Fibroblast of villous mesenchyme (primary cell): ENCODE results near the gene TNC. TPM values are rescaled to one million over a fixed set of nuclear protein-coding genes. Genes with fewer than 3 reads are reported as not detected.

Experiments
- DNase-seq: peaks from one replicate; pipeline ENCODE4 v3.0.0-alpha.2; 2010; ENCODE audit warnings: low read depth
- H3K4me3 ChIP-seq: 2 replicates; pipeline ENCODE4 v1.5.1; 2011; ENCODE audit warnings: low read depth, mild to moderate bottlenecking, low read length
- total RNA-seq: library from RNA; depleted of rRNA; stranded (reverse); fragments of >200 nt; gene quantifications from 2 replicates; pipeline ENCODE4 v1.2.3, GENCODE V29; 2012
- TF ChIP-seq, protein P1 (sequence below): IDR thresholded peaks from 2 replicates; pipeline ENCODE4 v1.5.1; 2012; ENCODE audit warnings: low read depth, mild to moderate bottlenecking, low read length; ENCODE audit not compliant: insufficient read depth

Gene TNC
- total RNA-seq, 1 donor = 371 TPM

- peak; percentile 77 for DNase-seq
- H3K4me3 ChIP-seq = no peak overlapping the region
- TF ChIP-seq, protein P1, sequence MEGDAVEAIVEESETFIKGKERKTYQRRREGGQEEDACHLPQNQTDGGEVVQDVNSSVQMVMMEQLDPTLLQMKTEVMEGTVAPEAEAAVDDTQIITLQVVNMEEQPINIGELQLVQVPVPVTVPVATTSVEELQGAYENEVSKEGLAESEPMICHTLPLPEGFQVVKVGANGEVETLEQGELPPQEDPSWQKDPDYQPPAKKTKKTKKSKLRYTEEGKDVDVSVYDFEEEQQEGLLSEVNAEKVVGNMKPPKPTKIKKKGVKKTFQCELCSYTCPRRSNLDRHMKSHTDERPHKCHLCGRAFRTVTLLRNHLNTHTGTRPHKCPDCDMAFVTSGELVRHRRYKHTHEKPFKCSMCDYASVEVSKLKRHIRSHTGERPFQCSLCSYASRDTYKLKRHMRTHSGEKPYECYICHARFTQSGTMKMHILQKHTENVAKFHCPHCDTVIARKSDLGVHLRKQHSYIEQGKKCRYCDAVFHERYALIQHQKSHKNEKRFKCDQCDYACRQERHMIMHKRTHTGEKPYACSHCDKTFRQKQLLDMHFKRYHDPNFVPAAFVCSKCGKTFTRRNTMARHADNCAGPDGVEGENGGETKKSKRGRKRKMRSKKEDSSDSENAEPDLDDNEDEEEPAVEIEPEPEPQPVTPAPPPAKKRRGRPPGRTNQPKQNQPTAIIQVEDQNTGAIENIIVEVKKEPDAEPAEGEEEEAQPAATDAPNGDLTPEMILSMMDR = no peak
Measured at GRCh38 chr9:115035841-115036612, 81.9 kb downstream of the TNC start.

DNA sequence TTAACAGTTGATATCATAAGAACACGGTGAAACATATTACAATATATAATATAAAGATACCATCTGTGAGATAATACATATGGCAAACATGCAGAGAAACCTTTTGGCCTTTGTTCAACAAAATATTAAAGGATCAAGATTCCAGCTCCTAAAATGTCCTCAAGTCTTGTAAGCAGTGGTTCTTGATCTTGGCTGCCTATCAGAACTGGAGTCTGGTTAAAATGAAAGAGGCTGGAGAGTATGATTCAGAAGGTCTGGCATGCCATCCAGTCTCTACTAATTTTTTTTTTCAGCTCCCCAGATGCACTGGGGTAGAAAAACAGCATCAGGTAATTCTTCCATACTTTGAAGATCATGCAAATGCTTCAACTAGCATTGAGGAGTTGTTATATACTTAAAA, 83.2 kb downstream of the TNC start:
- TF ChIP-seq, protein P1 = no peak
- DNase-seq = peak; percentile 67
- H3K4me3 ChIP-seq = no peak overlapping the region

DNA sequence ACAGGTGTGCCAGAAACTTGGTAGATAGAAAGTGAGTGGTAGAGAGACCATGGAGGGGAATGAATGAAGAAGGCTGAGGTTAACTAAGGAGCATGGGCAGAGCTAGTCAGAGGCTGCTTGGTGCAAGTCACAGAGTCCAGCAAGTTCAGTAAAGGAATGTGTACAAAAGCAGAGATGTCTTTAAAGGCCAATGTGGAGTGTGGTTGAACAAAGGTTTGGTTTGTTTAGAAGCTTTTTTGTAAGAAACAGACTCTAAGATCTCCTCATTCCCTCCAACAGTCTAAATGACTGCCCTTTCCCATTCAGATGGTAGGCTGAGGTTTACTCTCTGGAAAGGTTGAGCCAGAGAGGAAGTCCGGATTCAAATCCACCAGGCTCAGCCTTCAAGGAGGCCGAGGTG, 84.2 kb downstream of the TNC start:
- TF ChIP-seq, protein P1 = no peak
- DNase-seq = no peak
- H3K4me3 ChIP-seq = no peak overlapping the region

DNA sequence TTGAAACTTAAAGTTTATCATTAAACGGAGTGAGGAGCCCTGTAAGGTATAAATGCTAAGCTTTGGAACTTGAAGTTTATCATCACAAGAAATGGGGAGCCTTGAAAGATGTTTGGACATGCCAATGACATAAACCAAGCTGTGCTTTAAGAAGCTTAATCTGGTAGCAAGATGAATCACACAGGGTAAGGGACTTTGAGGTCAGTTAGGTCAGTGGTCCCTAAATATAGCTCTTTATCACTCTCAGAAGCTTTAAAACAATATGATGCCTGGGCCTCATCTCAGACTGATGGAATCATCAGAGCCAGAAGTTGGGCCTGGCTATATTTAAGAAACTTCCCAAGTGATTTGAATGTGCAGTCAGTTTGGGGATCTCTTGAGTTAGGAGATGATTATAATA, 85.7 kb downstream of the TNC start:
- no peak for DNase-seq
- TF ChIP-seq, protein P1 = no peak
- no peak overlapping the region for H3K4me3 ChIP-seq

DNA sequence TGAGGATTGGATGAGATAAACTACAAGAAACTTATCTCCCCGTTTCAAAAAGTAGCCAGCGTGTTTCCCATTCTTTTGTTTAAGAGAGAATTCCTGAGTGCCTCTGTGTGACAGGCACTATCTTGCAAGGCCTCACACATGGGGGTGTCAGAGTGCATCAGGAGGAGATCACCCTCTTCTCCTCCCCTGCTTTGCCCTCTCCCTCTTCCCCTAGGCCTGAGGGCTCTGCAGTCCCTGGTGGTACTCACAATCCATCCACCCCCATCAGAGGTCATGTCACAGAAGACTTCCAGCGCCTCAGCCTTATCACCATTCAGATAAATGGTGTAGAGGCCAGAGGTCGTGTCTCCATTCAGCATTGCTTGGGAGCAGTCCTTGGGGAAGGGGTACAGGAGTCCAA, 88.0 kb downstream of the TNC start:
- TF ChIP-seq, protein P1 = no peak
- no peak for DNase-seq
- H3K4me3 ChIP-seq = no peak overlapping the region

- H3K4me3 ChIP-seq = no peak overlapping the region
- no peak for DNase-seq
- TF ChIP-seq, protein P1 = no peak
Measured at GRCh38 chr9:115025721-115026120, 92.2 kb downstream of the TNC start.
